ENCODE measurements around the gene PDLIM3. TPM values are rescaled to one million over a fixed set of nuclear protein-coding genes. Genes with fewer than 3 reads are reported as not detected.
"Not testable (repeated sequence)": the region's sequence is repeated elsewhere in the genome, so short reads cannot be mapped to it uniquely, and the experiment has no call there.

PDLIM3 gene
- total and polyA plus RNA-seq, 4 donors = 45.3 to 140 (median 90.3) TPM

- Histone ChIP-seq H3K36me3 (ENCODE audit: control insufficient read depth, insufficient read depth, low read length) (no peaks in the 10 kb centered on the region), H3K4me3 (ENCODE audit: low read depth, low read length) (no peak overlapping the region), H3K27me3 (ENCODE audit: control insufficient read depth, insufficient read depth, low read length) (no peaks in the 10 kb centered on the region), H3K27ac (ENCODE audit: low read depth, low read length) (no peak overlapping the region), H3K4me1 (ENCODE audit: control insufficient read depth, insufficient read depth, low read length) (no peaks in the 10 kb centered on the region), H3K9me3 (ENCODE audit: control insufficient read depth, insufficient read depth, low read length) (no peaks in the 10 kb centered on the region)
- no peak for DNase-seq (ENCODE audit: low read depth in 4 of 6, low spot score in 6 of 6)
- WGBS (ENCODE audit: insufficient coverage) = 91% methylated on average over 5 of the region's 10 CpGs
Measured at GRCh38 chr4:185513489-185514181, 21.7 kb downstream of the PDLIM3 start.

- WGBS (ENCODE audit: insufficient coverage) = 88% methylated on average over 2 of the region's 3 CpGs
- H3K27me3 ChIP-seq (ENCODE audit: control insufficient read depth, insufficient read depth, low read length) = no peaks in the 10 kb centered on the region
- H3K4me3 ChIP-seq (ENCODE audit: low read depth, low read length) = no peak overlapping the region
- no peak overlapping the region for H3K27ac ChIP-seq (ENCODE audit: low read depth, low read length)
- H3K36me3 ChIP-seq (ENCODE audit: control insufficient read depth, insufficient read depth, low read length) = no peaks in the 10 kb centered on the region
- DNase-seq (ENCODE audit: low read depth in 4 of 6, low spot score in 6 of 6) = no peak
- no peaks in the 10 kb centered on the region for H3K4me1 ChIP-seq (ENCODE audit: control insufficient read depth, insufficient read depth, low read length)
- no peaks in the 10 kb centered on the region for H3K9me3 ChIP-seq (ENCODE audit: control insufficient read depth, insufficient read depth, low read length)
Measured at GRCh38 chr4:185512516-185512915, 22.8 kb downstream of the PDLIM3 start.

- H3K36me3 ChIP-seq (ENCODE audit: control insufficient read depth, insufficient read depth, low read length); H3K9me3 ChIP-seq (ENCODE audit: control insufficient read depth, insufficient read depth, low read length); H3K4me3 ChIP-seq (ENCODE audit: low read depth, low read length); H3K27ac ChIP-seq (ENCODE audit: low read depth, low read length); H3K27me3 ChIP-seq (ENCODE audit: control insufficient read depth, insufficient read depth, low read length); H3K4me1 ChIP-seq (ENCODE audit: control insufficient read depth, insufficient read depth, low read length); DNase-seq (ENCODE audit: low read depth in 4 of 6, low spot score in 6 of 6): not testable (repeated sequence)
- WGBS (ENCODE audit: insufficient coverage) = 86% methylated on average over 2 of the region's 2 CpGs
Measured at GRCh38 chr4:185511243-185511642, 24.1 kb downstream of the PDLIM3 start.

- H3K4me3 ChIP-seq (ENCODE audit: low read depth, low read length) = no peak overlapping the region
- H3K27me3 ChIP-seq (ENCODE audit: control insufficient read depth, insufficient read depth, low read length) = no peaks in the 10 kb centered on the region
- H3K9me3 ChIP-seq (ENCODE audit: control insufficient read depth, insufficient read depth, low read length) = no peaks in the 10 kb centered on the region
- H3K4me1 ChIP-seq (ENCODE audit: control insufficient read depth, insufficient read depth, low read length) = no peaks in the 10 kb centered on the region
- H3K27ac ChIP-seq (ENCODE audit: low read depth, low read length) = no peak overlapping the region
- no peak for DNase-seq (ENCODE audit: low read depth in 4 of 6, low spot score in 6 of 6)
- H3K36me3 ChIP-seq (ENCODE audit: control insufficient read depth, insufficient read depth, low read length) = peaks cover 5% of the 10 kb centered on the region
- 97% methylated on average over 3 of the region's 5 CpGs for WGBS (ENCODE audit: insufficient coverage)
Measured at GRCh38 chr4:185510806-185511205, 24.5 kb downstream of the PDLIM3 start.

GRCh38 chr4:185508181-185508580, 27.1 kb downstream of the PDLIM3 start:
- Histone ChIP-seq H3K4me3 (ENCODE audit: low read depth, low read length) (no peak overlapping the region), H3K9me3 (ENCODE audit: control insufficient read depth, insufficient read depth, low read length) (no peaks in the 10 kb centered on the region), H3K36me3 (ENCODE audit: control insufficient read depth, insufficient read depth, low read length) (peaks cover 6% of the 10 kb centered on the region), H3K27ac (ENCODE audit: low read depth, low read length) (no peak overlapping the region), H3K27me3 (ENCODE audit: control insufficient read depth, insufficient read depth, low read length) (no peaks in the 10 kb centered on the region), H3K4me1 (ENCODE audit: control insufficient read depth, insufficient read depth, low read length) (no peaks in the 10 kb centered on the region)
- no peak for DNase-seq (ENCODE audit: low read depth in 4 of 6, low spot score in 6 of 6)
- 78% methylated on average over 3 of the region's 4 CpGs for WGBS (ENCODE audit: insufficient coverage)

- Histone ChIP-seq H3K9me3 (ENCODE audit: control insufficient read depth, insufficient read depth, low read length) (no peaks in the 10 kb centered on the region), H3K4me3 (ENCODE audit: low read depth, low read length) (no peak overlapping the region), H3K36me3 (ENCODE audit: control insufficient read depth, insufficient read depth, low read length) (peaks cover 15% of the 10 kb centered on the region), H3K27ac (ENCODE audit: low read depth, low read length) (no peak overlapping the region), H3K4me1 (ENCODE audit: control insufficient read depth, insufficient read depth, low read length) (no peaks in the 10 kb centered on the region), H3K27me3 (ENCODE audit: control insufficient read depth, insufficient read depth, low read length) (no peaks in the 10 kb centered on the region)
- WGBS (ENCODE audit: insufficient coverage) = 91% methylated on average over 18 of the region's 20 CpGs
- DNase-seq (ENCODE audit: low read depth in 4 of 6, low spot score in 6 of 6) = no peak
Measured at GRCh38 chr4:185506422-185506821, 28.9 kb downstream of the PDLIM3 start.

GRCh38 chr4:185504098-185505047, 30.9 kb downstream of the PDLIM3 start:
- Histone ChIP-seq H3K9me3 (ENCODE audit: control insufficient read depth, insufficient read depth, low read length) (peaks cover 4% of the 10 kb centered on the region), H3K36me3 (ENCODE audit: control insufficient read depth, insufficient read depth, low read length) (peaks cover 19% of the 10 kb centered on the region), H3K4me3 (ENCODE audit: low read depth, low read length) (no peak overlapping the region), H3K27me3 (ENCODE audit: control insufficient read depth, insufficient read depth, low read length) (no peaks in the 10 kb centered on the region), H3K4me1 (ENCODE audit: control insufficient read depth, insufficient read depth, low read length) (no peaks in the 10 kb centered on the region), H3K27ac (ENCODE audit: low read depth, low read length) (no peak overlapping the region)
- no peak for DNase-seq (ENCODE audit: low read depth in 4 of 6, low spot score in 6 of 6)
- WGBS (ENCODE audit: insufficient coverage) = 65% methylated on average over 16 of the region's 21 CpGs

- H3K4me3 ChIP-seq (ENCODE audit: low read depth, low read length) = no peak overlapping the region
- WGBS (ENCODE audit: insufficient coverage) = 30% methylated on average over 2 of the region's 11 CpGs
Measured at GRCh38 chr4:185502386-185502785, 32.9 kb downstream of the PDLIM3 start.

GRCh38 chr4:185500576-185500975, 34.7 kb downstream of the PDLIM3 start:
- Histone ChIP-seq H3K4me1 (ENCODE audit: control insufficient read depth, insufficient read depth, low read length) (no peaks in the 10 kb centered on the region), H3K4me3 (ENCODE audit: low read depth, low read length) (no peak overlapping the region), H3K27ac (ENCODE audit: low read depth, low read length) (no peak overlapping the region), H3K9me3 (ENCODE audit: control insufficient read depth, insufficient read depth, low read length) (peaks cover 4% of the 10 kb centered on the region), H3K27me3 (ENCODE audit: control insufficient read depth, insufficient read depth, low read length) (no peaks in the 10 kb centered on the region), H3K36me3 (ENCODE audit: control insufficient read depth, insufficient read depth, low read length) (peaks cover 14% of the 10 kb centered on the region)
- no peak for DNase-seq (ENCODE audit: low read depth in 4 of 6, low spot score in 6 of 6)
- whole genome bisulfite sequencing (ENCODE audit: insufficient coverage) = 80% methylated on average over 1 of the region's 1 CpG

More at GRCh38 chr4:185502386-185502785, 32.9 kb downstream of the PDLIM3 start:
- H3K9me3 ChIP-seq (ENCODE audit: control insufficient read depth, insufficient read depth, low read length) = peaks cover 4% of the 10 kb centered on the region
- no peak overlapping the region for H3K27ac ChIP-seq (ENCODE audit: low read depth, low read length)
- peaks cover 19% of the 10 kb centered on the region for H3K36me3 ChIP-seq (ENCODE audit: control insufficient read depth, insufficient read depth, low read length)
- no peaks in the 10 kb centered on the region for H3K27me3 ChIP-seq (ENCODE audit: control insufficient read depth, insufficient read depth, low read length)
- peak in 1 of 6 donors; percentile 54 for DNase-seq (ENCODE audit: low read depth in 4 of 6, low spot score in 6 of 6)
- no peaks in the 10 kb centered on the region for H3K4me1 ChIP-seq (ENCODE audit: control insufficient read depth, insufficient read depth, low read length)
